K562 (cell line): Measurements from ENCODE around the gene SCAMP1. TPM values are rescaled to one million over a fixed set of nuclear protein-coding genes. Genes with fewer than 3 reads are reported as not detected.

Experiments
- ATAC-seq: fragments of 200-7000 bp; cut with Tn5 transposase; 3 replicates; pipeline ENCODE4 v1.9.1; 2020; ENCODE audit warnings: moderate library complexity
- BruUV-seq: library from RNA; stranded (reverse); fragments of 400-500 nt; replicated peaks from 2 replicates; lab custom pipeline; 2021; lab: Mats Ljungman, UMichigan
- CTCF ChIA-PET: fragments of 300-600 bp; formaldehyde crosslinking; extraction: SDS; loops from one replicate; lab custom pipeline; 2021; ENCODE audit warnings: low intra/inter-chr PET ratio; lab: Yijun Ruan, JAX
- POLR2A ChIA-PET: fragments of 300-600, 350-650 bp; sonication (Branson Sonifier 250); formaldehyde crosslinking; extraction: SDS; loops from one replicate; lab custom pipeline; 2021; ENCODE audit warnings: antibody characterized with exemption, inconsistent platforms; lab: Yijun Ruan, JAX
- DNase-seq, 4 experiments: peaks; one replicate each; pipeline versions ENCODE4 v3.0.0 to v3.0.0-alpha.2; 2011 to 2018; ENCODE audit warnings: low spot score in 3 of 4, mixed read lengths in 3 of 4; ENCODE audit errors: extremely low read depth in 1 of 4
- FAIRE-seq: peaks from 2 replicates; lab custom pipeline; 2011; peaks lifted over from hg19 to GRCh38; lab: Jason Lieb, UNC
- H2AFZ ChIP-seq: 2 replicates; pipeline ENCODE4 v1.6.0; 2011; ENCODE audit warnings: low read depth, low read length, control low read depth, inconsistent platforms
- H3K27ac ChIP-seq: fragments of 200-600 bp; 3 replicates; pipeline ENCODE4 v1.8.0; 2011; ENCODE audit warnings: low read depth, mild to moderate bottlenecking, control low read depth, inconsistent platforms, low read length, moderate library complexity, mixed read lengths; ENCODE audit errors: extremely low read depth
- H3K27me3 ChIP-seq, 2 experiments: fragments of 300-600 bp in 1 of 2; 2 replicates in 1 of 2; 3 replicates in 1 of 2; pipeline versions ENCODE4 v1.6.0 to v1.8.0; 2011; ENCODE audit warnings: inconsistent platforms in 2 of 2, low read length in 2 of 2, mild to moderate bottlenecking in 1 of 2, mixed read lengths in 1 of 2, moderate library complexity in 1 of 2; ENCODE audit not compliant: control insufficient read depth in 2 of 2, insufficient read depth in 2 of 2
- H3K36me3 ChIP-seq: fragments of 300-600 bp; 3 replicates; pipeline ENCODE4 v1.8.0; 2011; ENCODE audit warnings: mild to moderate bottlenecking, low read length, inconsistent platforms; ENCODE audit not compliant: control insufficient read depth, insufficient read depth
- H3K4me1 ChIP-seq, 2 experiments: fragments of 200-600 bp in 1 of 2; replicated peaks in 1 of 2; 2 replicates in 1 of 2; 3 replicates in 1 of 2; pipeline versions ENCODE4 v1.5.1 to v1.8.0; 2011; ENCODE audit warnings: inconsistent platforms in 2 of 2, low read length in 2 of 2, mild to moderate bottlenecking in 1 of 2, mixed read lengths in 1 of 2, moderate library complexity in 1 of 2; ENCODE audit not compliant: control insufficient read depth in 2 of 2, insufficient read depth in 2 of 2
- H3K4me2 ChIP-seq: 2 replicates; pipeline ENCODE4 v1.6.1; 2011; ENCODE audit warnings: low read length, control low read depth, inconsistent platforms, mixed read lengths; ENCODE audit not compliant: insufficient read depth
- H3K4me3 ChIP-seq: fragments of 200-600 bp; sonication (generic), shearing (Covaris generic); 2 replicates; pipeline ENCODE4 v1.5.1; 2016; ENCODE audit warnings: control low read depth, inconsistent platforms
- H3K79me2 ChIP-seq: fragments of 200-600 bp; 3 replicates; pipeline ENCODE4 v1.8.0; 2011; ENCODE audit warnings: low read length, inconsistent platforms; ENCODE audit not compliant: control insufficient read depth, insufficient read depth
- H3K9ac ChIP-seq, 2 experiments: 2 replicates each; pipeline versions ENCODE4 v1.6.0 to v1.6.1; 2011; ENCODE audit warnings: low read depth in 2 of 2, low read length in 2 of 2, control low read depth in 1 of 2, inconsistent platforms in 1 of 2, mild to moderate bottlenecking in 1 of 2, mixed read lengths in 1 of 2; ENCODE audit not compliant: insufficient read depth in 1 of 2
- H3K9me1 ChIP-seq: one replicate; pipeline ENCODE4 v1.6.0; 2011; ENCODE audit warnings: inconsistent platforms, mild to moderate bottlenecking, low read length, moderate library complexity; ENCODE audit not compliant: control insufficient read depth, insufficient read depth
- H3K9me3 ChIP-seq: replicated peaks from 2 replicates; pipeline ENCODE4 v1.5.1; 2011; ENCODE audit warnings: low read depth, low read length, inconsistent platforms; ENCODE audit not compliant: control insufficient read depth, insufficient read depth
- H4K20me1 ChIP-seq: replicated peaks from 2 replicates; pipeline ENCODE4 v1.6.1; 2011; ENCODE audit warnings: low read length, inconsistent platforms, mixed read lengths; ENCODE audit not compliant: control insufficient read depth, insufficient read depth
- CREM ChIP-seq: IDR thresholded peaks from 2 replicates; pipeline ENCODE4 v1.6.1; 2014; ENCODE audit warnings: antibody characterized with exemption, low read depth
- E2F4 ChIP-seq: sonication (generic); formaldehyde crosslinking; IDR thresholded peaks from 2 replicates; pipeline ENCODE4 v1.8.0; 2022; ENCODE audit warnings: mild to moderate bottlenecking, low read depth, missing genetic modification reagents
- MLLT1 ChIP-seq, 2 experiments: fragments of 450-650 bp; IDR thresholded peaks; 2 replicates each; pipeline ENCODE4 v1.6.1; 2016
- POU5F1 ChIP-seq: fragments of 150-350 bp; IDR thresholded peaks from 2 replicates; pipeline ENCODE4 v1.6.1; 2014; ENCODE audit warnings: borderline replicate concordance, low read length, low read depth, mild to moderate bottlenecking; ENCODE audit not compliant: partially characterized antibody
- STAT5B ChIP-seq: fragments of 250-450 bp; sonication (Bioruptor Pico); IDR thresholded peaks from 2 replicates; pipeline ENCODE4 v1.8.0; 2021; ENCODE audit warnings: mild to moderate bottlenecking, inconsistent platforms
- TRIM28 ChIP-seq: fragments of 450-650 bp; IDR thresholded peaks from 2 replicates; pipeline ENCODE4 v1.6.1; 2017
- VEZF1 ChIP-seq: fragments of 200-800 bp; sonication (Bioruptor generic); IDR thresholded peaks from 2 replicates; pipeline ENCODE4 v1.6.1; 2017; ENCODE audit warnings: missing genetic modification characterization, missing compliant biosample characterization
- ZNF12 ChIP-seq: sonication (generic); formaldehyde crosslinking; IDR thresholded peaks from 2 replicates; pipeline ENCODE4 v1.4.0; 2020; ENCODE audit warnings: mild to moderate bottlenecking, missing genetic modification reagents
- ZNF121 ChIP-seq: sonication (generic); formaldehyde crosslinking; conservative IDR thresholded peaks from 2 replicates; pipeline ENCODE4 v1.8.0; 2022; ENCODE audit warnings: missing genetic modification reagents
- ZNF232 ChIP-seq: sonication (generic); formaldehyde crosslinking; IDR thresholded peaks from 2 replicates; pipeline ENCODE4 v1.8.0; 2022; ENCODE audit warnings: mild to moderate bottlenecking, missing genetic modification reagents
- ZNF445 ChIP-seq: fragments of 250-450 bp; sonication (Bioruptor Pico); IDR thresholded peaks from 2 replicates; pipeline ENCODE4 v1.4.0; 2020; ENCODE audit warnings: low read depth, mild to moderate bottlenecking, moderate library complexity
- WGBS: fragments of 100-300 bp; shearing (Covaris generic); methylation state at CpG from one replicate; pipeline ENCODE4 v1.1.6; 2016; ENCODE audit warnings: low coverage, mixed read lengths; ENCODE audit not compliant: insufficient coverage; ENCODE audit errors: missing lambda C conversion rate; 5-methylcytosine and 5-hydroxymethylcytosine counted together
- in situ Hi-C: fragments of 300-500 bp; cut with MboI; formaldehyde crosslinking; loops from 4 replicates; pipeline ENCODE4 v1.15.0; 2018; ENCODE audit warnings: inconsistent platforms, mixed read lengths
- intact Hi-C: fragments of 100-400 bp; cut with micrococcal nuclease; formaldehyde crosslinking; loops from 2 replicates; pipeline ENCODE4 v1.14.2; 2022
- polyA plus RNA-seq, 8 experiments: library from polyadenylated mRNA; depleted of rRNA in 4 of 8; stranded (reverse) in 5 of 8; unstranded in 3 of 8; fragments of >200 nt; fragmentation: Nextera tagmentation in 2 of 8; fragmentation: Illumina TruSeq in 1 of 8; extraction: Ambion mirVana in 2 of 8; extraction: Trizol in 1 of 8; gene quantifications; 2 replicates each; pipeline versions ENCODE4 v1.2.1 to v1.2.3, GENCODE V29; 2011 to 2014; ENCODE audit warnings: inconsistent platforms in 1 of 8, missing spikeins in 1 of 8
- total RNA-seq, 7 experiments: library from RNA; depleted of rRNA in 6 of 7; stranded (reverse); fragments of >200 nt in 6 of 7; fragmentation: Illumina TruSeq in 2 of 7; extraction: Trizol in 2 of 7; gene quantifications; 2 replicates each; pipeline versions ENCODE4 v1.2.1 to v1.2.3, GENCODE V29; 2011 to 2021; ENCODE audit warnings: low replicate concordance in 1 of 7

Gene SCAMP1
- total and polyA plus RNA-seq, 9 of the 15 experiments (the other 6 are each of a cell fraction or from before 2014, with no cell fraction given) = 5.4 to 23.9 (median 13.8) TPM

- TF ChIP-seq ZNF232 (CRISPR knock-in tag) (no peak), ZNF121 (CRISPR knock-in tag) (no peak), ZNF445 (CRISPR knock-in tag) (no peak), STAT5B (CRISPR knock-in tag) (no peak)
Observed at GRCh38 chr5:78509884-78510769, 149.7 kb downstream of the SCAMP1 start (continued).

GRCh38 chr5:78511121-78511906 is 150.9 kb downstream of the SCAMP1 start:
- Histone ChIP-seq H3K4me2 (no peak overlapping the region), H3K9ac (peak overlapping the region in 1 of 2 experiments; percentile 59; a peak in 2 of 4 replicates), H3K9me3 (no peaks in the 10 kb centered on the region), H3K9me1 (no peaks in the 10 kb centered on the region), H3K4me1 (peaks cover 14 to 29% of the 10 kb centered on the region in 2 experiments), H2AFZ (peak overlapping the region; percentile 98), H3K27me3 (no peaks in the 10 kb centered on the region), H3K27ac (no peak overlapping the region), H4K20me1 (no peaks in the 10 kb centered on the region), H3K4me3 (no peak overlapping the region), H3K36me3 (no peaks in the 10 kb centered on the region), H3K79me2 (peaks cover 33% of the 10 kb centered on the region)
- 81% methylated on average over 10 of the region's 10 CpGs for WGBS
- no peak for FAIRE-seq
- ATAC-seq = no peak
- no TSS peak for BruUV-seq
- in situ Hi-C loops = loop anchor here (25.0 kb wide), 1 partner anchor 1901 kb away; the partner anchor contains the start of gene ZFYVE16
- ChIA-PET POLR2A (interaction anchor here (1.2 to 1.5 kb wide), 3 partner anchors 9 to 15 kb away, joined by 3 to 5 read pairs (median 4); no protein-coding TSS in a partner anchor), CTCF (interaction anchor here (0.7 kb wide), 1 partner anchor 413 kb away, joined by 3 read pairs; no protein-coding TSS in a partner anchor)
- intact Hi-C loops = no loop called here
- DNase-seq = no peak
- TF ChIP-seq POU5F1 = no peak
- TF ChIP-seq E2F4 = no peak
- no peak for TF ChIP-seq CREM
- TF ChIP-seq MLLT1 (IDR thresholded peaks at IDR 0.05) = no peak
- no peak for TF ChIP-seq VEZF1 (CRISPR knock-in tag)
- TF ChIP-seq ZNF12 (CRISPR knock-in tag) = no peak
- no peak for TF ChIP-seq TRIM28
